GM10847 (cell line): ENCODE data around the gene BRSK2.

ENCODE experiments used
- POLR2A ChIP-seq: IDR thresholded peaks from 2 replicates; pipeline ENCODE4 v1.6.1; 2011; ENCODE audit not compliant: insufficient read length; ENCODE audit errors: extremely low read depth

The BRSK2 gene

GRCh38 chr11:1487091-1487850 lies 97.5 kb downstream of the BRSK2 start:
- no peak for TF ChIP-seq POLR2A

DNA sequence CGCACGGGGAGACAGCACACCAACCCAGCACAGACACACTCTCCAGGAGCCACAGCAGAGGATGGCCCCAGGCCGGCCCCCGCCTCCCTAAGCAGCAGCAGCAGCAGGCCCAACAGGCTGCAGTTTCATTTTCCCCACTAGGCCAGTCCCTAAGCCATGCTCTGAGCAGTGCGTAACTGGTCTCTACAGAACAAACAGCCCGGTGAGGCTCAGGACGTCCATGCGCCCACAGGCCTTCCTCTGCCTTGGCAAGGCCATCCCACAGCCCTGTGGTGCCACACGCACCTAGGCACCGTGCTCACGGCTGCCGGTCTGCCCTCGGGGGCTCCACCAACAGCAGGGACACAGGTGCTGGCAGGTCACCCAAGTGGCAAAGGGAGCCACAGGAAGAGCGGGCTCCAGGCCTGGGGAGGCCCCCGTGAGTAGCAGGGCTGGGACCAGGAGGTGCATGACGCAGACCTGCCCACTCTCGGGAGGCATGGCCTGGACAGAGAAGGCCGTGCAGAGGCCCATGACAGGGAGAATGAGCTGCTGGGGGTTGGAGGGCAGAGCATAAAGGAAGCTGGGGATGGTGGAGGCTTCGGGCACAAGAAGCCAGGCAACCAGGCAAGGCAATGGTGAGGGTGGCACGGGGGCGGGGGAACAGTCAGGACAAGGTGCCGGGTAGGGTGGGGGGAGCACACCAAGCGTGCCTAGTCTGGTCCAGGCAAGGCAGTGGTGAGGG lies 98.3 kb downstream of the BRSK2 start:
- TF ChIP-seq POLR2A, result no peak

GRCh38 chr11:1488575-1489180 lies 98.9 kb downstream of the BRSK2 start:
- TF ChIP-seq POLR2A, result no peak

GRCh38 chr11:1490651-1491050 lies 100.9 kb downstream of the BRSK2 start:
- TF ChIP-seq POLR2A, result no peak

DNA sequence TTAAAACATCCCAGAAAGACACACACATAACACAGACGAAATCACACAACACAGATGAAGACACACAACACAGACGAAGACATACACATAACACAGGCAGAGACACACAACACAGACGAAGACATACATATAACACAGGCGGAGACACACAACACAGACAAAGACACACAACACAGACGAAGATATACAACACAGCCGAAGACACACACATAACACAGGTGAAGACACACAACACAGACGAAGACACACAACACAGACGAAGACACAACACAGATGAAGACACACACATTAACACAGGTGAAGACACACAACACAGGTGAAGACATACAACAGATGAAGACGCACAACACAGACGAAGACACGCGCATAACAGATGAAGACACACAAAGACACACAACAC lies 101.6 kb downstream of the BRSK2 start:
- no peak for TF ChIP-seq POLR2A

GRCh38 chr11:1493650-1494244 lies 104.0 kb downstream of the BRSK2 start:
- TF ChIP-seq POLR2A, result no peak

- TF ChIP-seq POLR2A, result no peak
Measured at GRCh38 chr11:1494650-1495049, 104.9 kb downstream of the BRSK2 start.

DNA sequence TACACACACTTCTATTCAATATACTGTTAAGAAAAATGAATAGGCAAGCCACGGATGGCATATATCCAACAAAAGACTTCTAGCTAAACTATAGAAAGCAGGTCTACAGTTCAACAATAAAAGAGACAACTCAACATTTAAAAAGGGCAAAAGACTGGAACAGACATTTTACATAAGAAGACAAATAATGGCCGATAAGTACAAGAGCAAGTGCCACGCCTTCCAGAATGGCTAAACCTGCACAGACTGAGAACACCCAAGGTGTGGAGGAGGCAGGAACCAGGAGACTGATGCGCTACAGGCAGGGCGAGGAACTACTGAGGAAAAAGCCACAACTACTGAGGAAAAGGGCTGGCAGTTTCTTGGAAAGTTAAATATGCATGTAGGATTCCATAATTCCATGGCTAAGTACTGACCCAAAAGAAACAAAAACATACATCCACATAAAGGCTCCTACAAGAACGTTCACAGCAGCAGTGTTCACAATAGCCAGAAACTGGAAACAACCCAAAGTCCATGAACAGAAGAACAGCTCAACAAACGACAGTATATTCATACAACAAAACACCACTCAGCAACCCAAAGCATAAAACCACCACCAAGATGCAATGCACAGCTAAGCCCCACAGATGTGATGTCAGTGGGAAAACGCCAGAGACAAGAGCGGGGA lies 106.5 kb downstream of the BRSK2 start:
- no peak for TF ChIP-seq POLR2A

- no peak for TF ChIP-seq POLR2A
Measured at GRCh38 chr11:1496761-1497095, 107.0 kb downstream of the BRSK2 start.

DNA sequence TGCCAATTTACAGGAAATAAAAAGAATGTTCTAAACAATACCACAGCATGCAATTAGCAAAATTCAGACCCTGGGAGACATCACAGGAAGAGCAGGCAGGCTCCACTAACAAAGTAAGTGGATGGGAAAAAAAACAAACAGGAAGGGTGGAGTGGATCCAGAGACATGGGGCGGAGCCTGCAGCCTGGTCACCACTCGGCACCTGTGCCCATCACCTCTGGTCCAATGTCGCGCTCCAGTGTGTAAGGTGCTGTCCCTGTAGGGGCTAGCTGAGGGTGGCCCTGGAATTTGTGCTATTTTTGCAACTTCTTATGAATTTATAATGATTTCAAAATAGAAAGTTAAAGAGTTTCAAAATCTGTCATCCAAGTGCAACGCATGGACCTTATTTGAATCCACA lies 107.9 kb downstream of the BRSK2 start:
- no peak for TF ChIP-seq POLR2A

DNA sequence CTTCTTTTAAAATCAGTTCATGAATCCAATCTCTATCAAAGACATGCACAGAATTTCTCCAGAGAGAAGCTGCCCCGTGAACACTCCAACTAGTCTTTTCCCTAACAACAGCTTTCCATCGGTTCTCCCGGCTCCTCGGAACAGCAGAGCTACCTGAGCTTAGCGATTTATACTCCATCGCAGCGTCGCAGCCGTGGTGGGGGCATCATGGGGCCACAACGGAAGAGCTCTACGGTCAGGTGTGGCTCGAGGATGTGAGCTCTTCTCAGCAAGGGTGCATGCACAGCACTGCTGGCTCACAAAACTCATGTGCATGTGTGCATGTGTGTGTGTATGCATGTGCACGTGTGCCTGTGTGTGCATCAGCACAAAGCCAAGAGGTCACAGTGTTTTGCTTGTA lies 108.5 kb downstream of the BRSK2 start:
- no peak for TF ChIP-seq POLR2A

- no peak for TF ChIP-seq POLR2A
Measured at GRCh38 chr11:1499261-1499890, 109.6 kb downstream of the BRSK2 start.

DNA sequence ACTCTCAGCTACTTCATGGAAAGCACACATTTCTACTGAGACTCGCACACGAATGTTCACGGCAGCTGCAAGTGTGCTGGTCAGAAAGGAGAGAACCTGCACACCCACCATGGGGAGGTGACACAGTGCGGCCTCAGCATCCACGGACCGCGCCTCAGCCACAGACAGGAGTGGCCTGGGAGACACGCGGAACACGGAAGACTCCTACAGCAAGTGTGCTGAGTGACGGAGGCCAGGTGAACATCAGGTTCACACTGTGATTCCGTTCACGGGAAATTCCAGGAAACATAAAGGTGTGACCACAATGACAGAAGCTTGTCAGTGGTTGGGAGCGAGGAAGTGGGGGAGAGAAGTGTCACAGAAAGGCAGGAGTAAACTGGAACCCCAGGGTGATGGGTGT lies 110.2 kb downstream of the BRSK2 start:
- TF ChIP-seq POLR2A, result no peak

- TF ChIP-seq POLR2A, result no peak
Measured at GRCh38 chr11:1500466-1501420, 111.0 kb downstream of the BRSK2 start.
